Subcutaneous abdominal adipose tissue (tissue), 5 donors: ENCODE measurements around the gene MBD3L1.

Experiments
- H3K27ac ChIP-seq: one replicate; pipeline ENCODE4 v1.7.0; 2013; ENCODE audit warnings: low read depth, mild to moderate bottlenecking, inconsistent platforms, low read length, moderate library complexity
- H3K27me3 ChIP-seq, 5 donors: one replicate each; pipeline ENCODE4 v1.7.0; 2013; ENCODE audit warnings: low read length in 5 of 5, inconsistent platforms in 1 of 5; ENCODE audit not compliant: control insufficient read depth in 5 of 5, insufficient read depth in 4 of 5
- H3K36me3 ChIP-seq, 5 donors: one replicate each; pipeline ENCODE4 v1.7.0; 2013; ENCODE audit warnings: low read length in 5 of 5; ENCODE audit not compliant: control insufficient read depth in 5 of 5, insufficient read depth in 5 of 5
- H3K4me1 ChIP-seq, 5 donors: one replicate each; pipeline ENCODE4 v1.7.0; 2013; ENCODE audit warnings: low read length in 5 of 5, mild to moderate bottlenecking in 3 of 5, moderate library complexity in 1 of 5; ENCODE audit not compliant: control insufficient read depth in 5 of 5, insufficient read depth in 5 of 5
- H3K4me3 ChIP-seq, 5 donors: one replicate each; pipeline ENCODE4 v1.7.0; 2013; ENCODE audit warnings: low read length in 5 of 5, low read depth in 1 of 5
- H3K9ac ChIP-seq, 5 donors: one replicate each; pipeline ENCODE4 v1.7.0; 2013; ENCODE audit warnings: low read length in 5 of 5, mild to moderate bottlenecking in 4 of 5, moderate library complexity in 3 of 5
- H3K9me3 ChIP-seq, 5 donors: one replicate each; pipeline ENCODE4 v1.7.0; 2013; ENCODE audit warnings: low read length in 5 of 5; ENCODE audit not compliant: control insufficient read depth in 5 of 5
- donor health status: healthy.
- donor health status: healthy.
- donor health status: healthy.
- donor health status: healthy.
- donor health status: healthy.

The MBD3L1 gene

GRCh38 chr19:8832132-8833021 lies at the start of gene MBD3L1, which contains the start of gene ZNF558:
Gene MBD3L1 (plus strand): TSS chr19:8832377. CDS start chr19:8842679, 10,302 bp downstream.
Gene ZNF558 (minus strand): TSS chr19:8832304. CDS start chr19:8822659, 9,645 bp downstream.
- Histone ChIP-seq H3K36me3 (peaks cover 5 to 25% (median 9%) of the 10 kb centered on the region in 5 donors), H3K27me3 (no peaks in the 10 kb centered on the region), H3K9ac (peak within 1 kb of the TSS; percentile 81 to 95 (median 92)), H3K4me1 (peaks cover 3 to 14% (median 12%) of the 10 kb centered on the region in 5 donors), H3K4me3 (peak within 1 kb of the TSS; percentile 83 to 93 (median 87)), H3K9me3 (no peaks in the 10 kb centered on the region), H3K27ac (peak within 1 kb of the TSS; percentile 81)

GRCh38 chr19:8794823-8795222 lies 37.4 kb upstream of the MBD3L1 start:
- Histone ChIP-seq H3K36me3 (no peaks in the 10 kb centered on the region), H3K4me3 (peak overlapping the region in 2 of 5 donors; percentile 16 to 21), H3K4me1 (no peaks in the 10 kb centered on the region), H3K9me3 (peaks cover 3 to 23% (median 16%) of the 10 kb centered on the region in 5 donors), H3K27me3 (no peaks in the 10 kb centered on the region), H3K9ac (no peak overlapping the region), H3K27ac (no peak overlapping the region)

- Histone ChIP-seq H3K9ac (no peak overlapping the region), H3K36me3 (peaks cover 37 to 54% (median 50%) of the 10 kb centered on the region in 5 donors), H3K27ac (no peak overlapping the region), H3K27me3 (no peaks in the 10 kb centered on the region), H3K4me3 (peak overlapping the region; percentile 20 to 64 (median 30)), H3K4me1 (no peaks in the 10 kb centered on the region), H3K9me3 (peaks cover 59 to 94% (median 82%) of the 10 kb centered on the region in 5 donors)
These were observed 25.5 kb upstream of the MBD3L1 start for GRCh38 chr19:8806661-8807060.

DNA sequence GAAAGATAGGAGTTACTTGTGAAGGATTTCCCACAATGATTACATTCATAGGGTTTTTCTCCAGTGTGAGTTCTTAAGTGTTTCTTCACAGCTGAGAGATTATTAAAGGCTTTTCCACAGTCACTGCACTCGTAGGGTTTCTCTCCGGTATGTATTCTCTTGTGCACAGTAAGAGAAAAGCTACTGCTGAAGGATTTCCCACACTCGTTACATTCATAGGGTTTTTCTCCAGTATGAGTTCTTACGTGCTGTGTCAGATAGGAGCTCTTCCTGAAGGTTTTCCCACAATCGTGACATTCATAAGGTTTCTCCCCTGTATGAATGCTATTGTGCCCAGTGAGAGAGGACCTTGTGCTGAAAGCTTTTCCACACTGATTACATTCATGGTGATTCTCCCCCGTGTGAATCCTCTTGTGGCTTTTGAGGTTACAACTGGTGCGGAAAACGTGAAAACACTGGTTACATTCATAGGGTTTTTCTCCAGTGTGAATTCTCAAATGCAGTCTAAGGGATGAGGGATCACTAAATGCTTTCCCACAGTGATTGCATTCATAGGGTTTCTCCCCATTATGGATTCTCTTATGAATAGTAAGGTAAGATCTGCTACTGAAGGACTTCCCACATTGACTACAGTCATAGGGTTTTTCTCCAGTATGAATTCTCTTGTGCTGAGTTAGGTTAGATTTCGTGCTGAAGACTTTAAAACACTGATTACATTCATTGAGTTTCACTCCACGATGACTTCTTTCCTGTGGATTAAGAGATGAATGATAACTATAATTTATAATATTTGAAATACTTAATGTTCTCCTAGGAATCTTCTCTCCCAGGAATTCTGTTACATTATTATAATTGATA lies 20.6 kb upstream of the MBD3L1 start:
- H3K36me3 ChIP-seq = peaks cover 70 to 80% (median 76%) of the 10 kb centered on the region in 5 donors

GRCh38 chr19:8814176-8814575 lies 18.0 kb upstream of the MBD3L1 start:
- Histone ChIP-seq H3K4me3 (peak overlapping the region; percentile 24 to 60 (median 45)), H3K4me1 (no peaks in the 10 kb centered on the region), H3K27ac (no peak overlapping the region), H3K9me3 (peaks cover 83 to 95% (median 90%) of the 10 kb centered on the region in 5 donors), H3K27me3 (no peaks in the 10 kb centered on the region), H3K36me3 (peaks cover 77 to 90% (median 85%) of the 10 kb centered on the region in 5 donors), H3K9ac (no peak overlapping the region)

More for the DNA sequence above, 20.6 kb upstream of the MBD3L1 start:
- no peak overlapping the region for H3K27ac ChIP-seq
- H3K9ac ChIP-seq = no peak overlapping the region
- H3K9me3 ChIP-seq = peaks cover 86 to 100% (median 97%) of the 10 kb centered on the region in 5 donors
- H3K4me3 ChIP-seq = peak overlapping the region; percentile 26 to 61 (median 45)
- no peaks in the 10 kb centered on the region for H3K27me3 ChIP-seq
- no peaks in the 10 kb centered on the region for H3K4me1 ChIP-seq

DNA sequence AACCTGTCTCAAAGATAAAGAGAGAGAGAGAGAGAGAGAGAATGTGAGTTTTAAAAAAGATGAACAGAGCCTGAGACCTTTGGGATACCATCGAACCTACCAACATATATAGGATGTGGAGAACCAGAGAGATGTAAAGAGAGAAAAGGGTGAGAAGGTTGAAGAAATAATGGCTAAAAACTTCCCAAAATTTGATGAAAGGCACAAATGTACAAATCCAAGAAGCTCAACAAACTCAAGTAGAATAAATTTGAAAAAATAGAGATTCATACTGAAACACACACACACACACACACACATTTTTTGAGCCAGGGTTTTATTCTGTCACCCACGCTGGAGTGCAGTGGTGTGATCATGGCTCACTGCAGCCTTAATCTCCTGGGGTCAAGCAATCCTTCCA lies 16.4 kb upstream of the MBD3L1 start:
- Histone ChIP-seq H3K4me3 (peak overlapping the region; percentile 18 to 60 (median 42)), H3K27ac (no peak overlapping the region), H3K36me3 (peaks cover 73 to 99% (median 94%) of the 10 kb centered on the region in 5 donors), H3K9ac (no peak overlapping the region), H3K27me3 (no peaks in the 10 kb centered on the region), H3K9me3 (peaks cover 78 to 95% (median 85%) of the 10 kb centered on the region in 5 donors), H3K4me1 (no peaks in the 10 kb centered on the region)

DNA sequence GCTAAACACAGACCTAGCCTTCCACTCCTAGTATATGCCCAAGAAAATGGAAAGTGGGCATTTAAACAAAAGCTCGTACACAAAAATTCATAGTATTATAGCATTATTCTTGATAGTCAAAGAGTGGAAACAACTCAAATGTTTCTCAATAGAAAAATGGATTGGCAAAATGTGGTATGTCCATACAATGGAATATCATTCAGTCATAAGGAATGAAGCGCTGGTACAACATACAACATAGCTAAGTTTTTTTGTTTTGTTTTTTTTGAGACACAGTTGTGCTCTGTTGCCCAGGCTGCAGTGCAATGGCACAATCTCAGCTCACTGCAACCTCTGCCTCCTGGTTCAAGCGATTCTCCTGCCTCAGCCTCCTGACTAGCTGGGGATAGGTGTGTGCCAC lies 11.9 kb upstream of the MBD3L1 start:
- H3K9ac ChIP-seq = no peak overlapping the region
- peaks cover 38 to 61% (median 46%) of the 10 kb centered on the region in 5 donors for H3K9me3 ChIP-seq
- H3K4me3 ChIP-seq = peak overlapping the region in 3 of 5 donors; percentile 2 to 55 (median 40)
- H3K27me3 ChIP-seq = no peaks in the 10 kb centered on the region
- H3K27ac ChIP-seq = no peak overlapping the region
- H3K36me3 ChIP-seq = peaks cover 33 to 99% (median 96%) of the 10 kb centered on the region in 5 donors
- no peaks in the 10 kb centered on the region for H3K4me1 ChIP-seq

DNA sequence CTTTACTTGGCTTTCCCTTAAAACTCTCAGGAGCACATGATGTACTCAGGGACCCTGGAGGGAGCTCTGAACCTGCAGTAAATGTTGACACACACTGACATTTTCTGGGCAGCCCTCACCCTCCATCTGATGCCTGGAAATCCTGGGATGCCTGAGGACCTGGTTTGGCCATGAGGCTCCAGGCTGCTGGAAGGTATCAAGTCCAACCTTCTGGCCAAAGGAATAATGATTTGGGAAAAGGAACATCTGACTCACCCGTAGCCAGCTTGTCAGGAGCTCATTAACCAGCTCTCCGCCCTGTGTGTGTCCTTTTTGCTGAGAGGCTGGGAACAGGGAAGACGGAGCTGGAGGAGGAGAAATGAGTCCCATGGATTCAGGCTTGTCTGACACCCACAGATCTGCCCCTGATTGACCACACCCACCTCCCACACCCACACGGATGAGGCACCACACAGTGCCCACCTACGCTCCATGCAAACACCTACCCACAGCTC lies 10.4 kb upstream of the MBD3L1 start:
- H3K36me3 ChIP-seq = peaks cover 26 to 92% (median 86%) of the 10 kb centered on the region in 5 donors
- no peaks in the 10 kb centered on the region for H3K27me3 ChIP-seq
- H3K9me3 ChIP-seq = peaks cover 23 to 46% (median 31%) of the 10 kb centered on the region in 5 donors
- H3K4me3 ChIP-seq = no peak overlapping the region
- H3K9ac ChIP-seq = no peak overlapping the region
- H3K4me1 ChIP-seq = no peaks in the 10 kb centered on the region
- no peak overlapping the region for H3K27ac ChIP-seq

- peaks cover 0 to 9% (median under 1%) of the 10 kb centered on the region in 5 donors for H3K9me3 ChIP-seq
- H3K4me3 ChIP-seq = no peak overlapping the region
- peaks cover 5 to 69% (median 53%) of the 10 kb centered on the region in 5 donors for H3K36me3 ChIP-seq
- H3K27ac ChIP-seq = no peak overlapping the region
- peaks cover 1 to 6% (median 4%) of the 10 kb centered on the region in 5 donors for H3K4me1 ChIP-seq
- no peak overlapping the region for H3K9ac ChIP-seq
- no peaks in the 10 kb centered on the region for H3K27me3 ChIP-seq
These were observed 5.8 kb upstream of the MBD3L1 start for GRCh38 chr19:8826371-8826770.
